ENCODE measurements around the gene PCDHB15. TPM values are rescaled to one million over a fixed set of nuclear protein-coding genes. Genes with fewer than 3 reads are reported as not detected.

The PCDHB15 gene
- total and polyA plus RNA-seq, 3 donors from 2014 or later, result 10.3 to 27.6 (median 22.1) TPM

Other genes with a start within 250 kb of the PCDHB15 start
Only the 30 nearest of the 39 such genes appear.
- gene PCDHB2, start 150.8 kb upstream of the PCDHB15 start, total RNA-seq, result 10 to 100 TPM; 10.2 to 12.1 TPM
- 6.6 TPM for gene PCDHB2, start 150.8 kb upstream of the PCDHB15 start, polyA plus RNA-seq (ENCODE audit: insufficient read depth, low read depth, low replicate concordance)
- 1 to 10 TPM; 3.1 to 6.5 TPM for gene PCDHB3, start 144.9 kb upstream of the PCDHB15 start, total RNA-seq
- gene PCDHB3, start 144.9 kb upstream of the PCDHB15 start, polyA plus RNA-seq (ENCODE audit: insufficient read depth, low read depth, low replicate concordance), result 1.6 TPM
- 1 to 10 TPM; 2.4 to 4.0 TPM for gene PCDHB4, start 123.6 kb upstream of the PCDHB15 start, total RNA-seq
- gene PCDHB4, start 123.6 kb upstream of the PCDHB15 start, polyA plus RNA-seq (ENCODE audit: insufficient read depth, low read depth, low replicate concordance), result 1.2 TPM
- gene PCDHB5, start 110.2 kb upstream of the PCDHB15 start, total RNA-seq, result 10 to 100 TPM; 10.5 to 11.7 TPM
- gene PCDHB5, start 110.2 kb upstream of the PCDHB15 start, polyA plus RNA-seq (ENCODE audit: insufficient read depth, low read depth, low replicate concordance), result 5.5 TPM
- gene PCDHB6, start 95.3 kb upstream of the PCDHB15 start, total RNA-seq, result 1 to 10 TPM; 3.7 to 4.4 TPM
- 6.2 TPM for gene PCDHB6, start 95.3 kb upstream of the PCDHB15 start, polyA plus RNA-seq (ENCODE audit: insufficient read depth, low read depth, low replicate concordance)
- 1 to 10 TPM; 3.3 to 3.4 TPM for gene PCDHB7, start 72.8 kb upstream of the PCDHB15 start, total RNA-seq
- 2.6 TPM for gene PCDHB7, start 72.8 kb upstream of the PCDHB15 start, polyA plus RNA-seq (ENCODE audit: insufficient read depth, low read depth, low replicate concordance)
- 1 to 10 TPM; 3.8 to 4.3 TPM for gene PCDHB8, start 67.6 kb upstream of the PCDHB15 start, total RNA-seq
- 2.1 TPM for gene PCDHB8, start 67.6 kb upstream of the PCDHB15 start, polyA plus RNA-seq (ENCODE audit: insufficient read depth, low read depth, low replicate concordance)
- gene PCDHB16, start 63.0 kb upstream of the PCDHB15 start, total RNA-seq, result 1 to 10 TPM; 2.6 to 3.3 TPM
- 1.9 TPM for gene PCDHB16, start 63.0 kb upstream of the PCDHB15 start, polyA plus RNA-seq (ENCODE audit: insufficient read depth, low read depth, low replicate concordance)
- 1 to 10 TPM; 5.7 to 8.7 TPM for gene PCDHB9, start 58.2 kb upstream of the PCDHB15 start, total RNA-seq
- 4.8 TPM for gene PCDHB9, start 58.2 kb upstream of the PCDHB15 start, polyA plus RNA-seq (ENCODE audit: insufficient read depth, low read depth, low replicate concordance)
- gene PCDHB10, start 53.0 kb upstream of the PCDHB15 start, total RNA-seq, result 1 to 10 TPM; 4.0 to 4.9 TPM
- 1.5 TPM for gene PCDHB10, start 53.0 kb upstream of the PCDHB15 start, polyA plus RNA-seq (ENCODE audit: insufficient read depth, low read depth, low replicate concordance)
- 1 to 10 TPM; 4.0 to 4.2 TPM for gene PCDHB11, start 45.8 kb upstream of the PCDHB15 start, total RNA-seq
- 0.63 TPM for gene PCDHB11, start 45.8 kb upstream of the PCDHB15 start, polyA plus RNA-seq (ENCODE audit: insufficient read depth, low read depth, low replicate concordance)
- gene PCDHB12, start 36.7 kb upstream of the PCDHB15 start, total RNA-seq, result 1 to 10 TPM; 6.1 to 6.5 TPM
- 1.4 TPM for gene PCDHB12, start 36.7 kb upstream of the PCDHB15 start, polyA plus RNA-seq (ENCODE audit: insufficient read depth, low read depth, low replicate concordance)
- 1 to 10 TPM; 8.6 to 9.3 TPM for gene PCDHB13, start 31.5 kb upstream of the PCDHB15 start, total RNA-seq
- gene PCDHB13, start 31.5 kb upstream of the PCDHB15 start, polyA plus RNA-seq (ENCODE audit: insufficient read depth, low read depth, low replicate concordance), result 2.6 TPM
- 1 to 10 TPM; 7.9 to 8.0 TPM for gene PCDHB14, start 22.1 kb upstream of the PCDHB15 start, total RNA-seq
- gene PCDHB14, start 22.1 kb upstream of the PCDHB15 start, polyA plus RNA-seq (ENCODE audit: insufficient read depth, low read depth, low replicate concordance), result 2.7 TPM
- 1 to 10 TPM; 4.0 to 4.4 TPM for gene SLC25A2, start 58.7 kb downstream of the PCDHB15 start, total RNA-seq
- 15.9 TPM for gene SLC25A2, start 58.7 kb downstream of the PCDHB15 start, polyA plus RNA-seq (ENCODE audit: insufficient read depth, low read depth, low replicate concordance)
- gene TAF7, start 75.4 kb downstream of the PCDHB15 start, total RNA-seq, result 100 to 1,000 TPM; 112 to 131 TPM
- gene TAF7, start 75.4 kb downstream of the PCDHB15 start, polyA plus RNA-seq (ENCODE audit: insufficient read depth, low read depth, low replicate concordance), result 137 TPM
- 10 to 100 TPM in 1 of 2 donors, 1 to 10 TPM in 1; 8.7 to 13.1 TPM for gene PCDHGA1, start 85.1 kb downstream of the PCDHB15 start, total RNA-seq
- gene PCDHGA1, start 85.1 kb downstream of the PCDHB15 start, polyA plus RNA-seq (ENCODE audit: insufficient read depth, low read depth, low replicate concordance), result 1.6 TPM
- 10 to 100 TPM; 19.4 to 31.0 TPM for gene PCDHGA2, start 93.4 kb downstream of the PCDHB15 start, total RNA-seq
- 5.6 TPM for gene PCDHGA2, start 93.4 kb downstream of the PCDHB15 start, polyA plus RNA-seq (ENCODE audit: insufficient read depth, low read depth, low replicate concordance)
- gene PCDHGA3, start 98.4 kb downstream of the PCDHB15 start, total RNA-seq, result 10 to 100 TPM; 19.3 to 31.8 TPM
- gene PCDHGA3, start 98.4 kb downstream of the PCDHB15 start, polyA plus RNA-seq (ENCODE audit: insufficient read depth, low read depth, low replicate concordance), result 4.4 TPM
- 10 to 100 TPM; 12.5 to 16.4 TPM for gene PCDHGB1, start 104.7 kb downstream of the PCDHB15 start, total RNA-seq
- 0.92 TPM for gene PCDHGB1, start 104.7 kb downstream of the PCDHB15 start, polyA plus RNA-seq (ENCODE audit: insufficient read depth, low read depth, low replicate concordance)
- gene PCDHGA4, start 109.6 kb downstream of the PCDHB15 start, total RNA-seq, result 10 to 100 TPM; 14.2 to 21.0 TPM
- 1.9 TPM for gene PCDHGA4, start 109.6 kb downstream of the PCDHB15 start, polyA plus RNA-seq (ENCODE audit: insufficient read depth, low read depth, low replicate concordance)
- 10 to 100 TPM; 16.6 to 20.4 TPM for gene PCDHGB2, start 114.6 kb downstream of the PCDHB15 start, total RNA-seq
- 1.5 TPM for gene PCDHGB2, start 114.6 kb downstream of the PCDHB15 start, polyA plus RNA-seq (ENCODE audit: insufficient read depth, low read depth, low replicate concordance)
- gene PCDHGA5, start 118.8 kb downstream of the PCDHB15 start, total RNA-seq, result 10 to 100 TPM in 1 of 2 donors, 1 to 10 TPM in 1; 9.4 to 12.2 TPM
- 1.5 TPM for gene PCDHGA5, start 118.8 kb downstream of the PCDHB15 start, polyA plus RNA-seq (ENCODE audit: insufficient read depth, low read depth, low replicate concordance)
- 10 to 100 TPM; 11.3 to 17.1 TPM for gene PCDHGB3, start 124.8 kb downstream of the PCDHB15 start, total RNA-seq
- gene PCDHGB3, start 124.8 kb downstream of the PCDHB15 start, polyA plus RNA-seq (ENCODE audit: insufficient read depth, low read depth, low replicate concordance), result 0.74 TPM
- gene PCDHGA6, start 128.5 kb downstream of the PCDHB15 start, total RNA-seq, result 10 to 100 TPM in 1 of 2 donors, 1 to 10 TPM in 1; 9.7 to 13.4 TPM
- gene PCDHGA6, start 128.5 kb downstream of the PCDHB15 start, polyA plus RNA-seq (ENCODE audit: insufficient read depth, low read depth, low replicate concordance), result 1.8 TPM
- 10 to 100 TPM; 11.1 to 12.7 TPM for gene PCDHGA7, start 137.3 kb downstream of the PCDHB15 start, total RNA-seq
- gene PCDHGA7, start 137.3 kb downstream of the PCDHB15 start, polyA plus RNA-seq (ENCODE audit: insufficient read depth, low read depth, low replicate concordance), result 1.6 TPM
- gene PCDHGB4, start 142.3 kb downstream of the PCDHB15 start, total RNA-seq, result 10 to 100 TPM; 11.3 to 13.3 TPM
- 1.0 TPM for gene PCDHGB4, start 142.3 kb downstream of the PCDHB15 start, polyA plus RNA-seq (ENCODE audit: insufficient read depth, low read depth, low replicate concordance)
- gene PCDHGA8, start 147.2 kb downstream of the PCDHB15 start, total RNA-seq, result 1 to 10 TPM; 8.2 TPM
- 0.15 TPM for gene PCDHGA8, start 147.2 kb downstream of the PCDHB15 start, polyA plus RNA-seq (ENCODE audit: insufficient read depth, low read depth, low replicate concordance)
- gene PCDHGB5, start 152.6 kb downstream of the PCDHB15 start, total RNA-seq, result 10 to 100 TPM; 28.3 to 36.4 TPM
- 4.5 TPM for gene PCDHGB5, start 152.6 kb downstream of the PCDHB15 start, polyA plus RNA-seq (ENCODE audit: insufficient read depth, low read depth, low replicate concordance)
- 10 to 100 TPM; 13.0 to 13.1 TPM for gene PCDHGA9, start 157.4 kb downstream of the PCDHB15 start, total RNA-seq
- gene PCDHGA9, start 157.4 kb downstream of the PCDHB15 start, polyA plus RNA-seq (ENCODE audit: insufficient read depth, low read depth, low replicate concordance), result 1.1 TPM

All from testis (tissue), 3 donors.